IPS-18a (cell line): ENCODE data around the gene TEPSIN.

Experiments used
- H3K27ac ChIP-seq: one replicate; pipeline ENCODE4 v1.5.1; 2013; ENCODE audit warnings: low read length
- H3K27me3 ChIP-seq: one replicate; pipeline ENCODE4 v1.6.1; 2013; ENCODE audit warnings: mild to moderate bottlenecking, low read length; ENCODE audit not compliant: control insufficient read depth, insufficient read depth
- H3K36me3 ChIP-seq: one replicate; pipeline ENCODE4 v1.6.1; 2013; ENCODE audit warnings: low read depth, low read length; ENCODE audit not compliant: control insufficient read depth
- H3K4me1 ChIP-seq: one replicate; pipeline ENCODE4 v1.6.1; 2013; ENCODE audit warnings: low read depth, low read length; ENCODE audit not compliant: control insufficient read depth
- H3K4me3 ChIP-seq: one replicate; pipeline ENCODE4 v1.5.1; 2013; ENCODE audit warnings: low read length
- H3K9ac ChIP-seq: one replicate; pipeline ENCODE4 v1.6.1; 2013; ENCODE audit warnings: mild to moderate bottlenecking, low read length, moderate library complexity
- H3K9me3 ChIP-seq: one replicate; pipeline ENCODE4 v1.6.1; 2013; ENCODE audit warnings: low read depth, low read length; ENCODE audit not compliant: control insufficient read depth

The TEPSIN gene

DNA sequence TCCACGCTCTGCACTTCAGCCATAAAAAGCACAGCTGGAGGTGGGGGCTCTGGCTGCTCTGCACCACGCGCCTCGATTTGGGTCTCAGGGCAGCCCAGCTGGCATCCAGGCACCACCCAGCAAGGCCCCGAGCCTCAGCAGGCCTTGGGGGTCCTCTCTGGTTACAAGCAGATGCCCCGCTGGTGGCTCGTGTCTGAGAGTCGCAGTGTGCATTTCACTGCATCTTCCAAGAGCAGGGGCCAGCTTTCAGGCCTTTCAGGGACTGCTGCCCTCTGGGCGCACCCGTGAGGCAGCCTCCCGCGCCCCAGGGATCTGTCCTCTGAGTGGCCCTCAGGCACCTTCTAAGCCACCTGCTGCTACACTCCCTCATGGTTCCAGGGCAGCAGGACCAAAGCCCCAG lies 25.8 kb upstream of the TEPSIN start:
- no peaks in the 10 kb centered on the region for H3K4me1 ChIP-seq
- H3K9me3 ChIP-seq, result no peaks in the 10 kb centered on the region
- no peak overlapping the region for H3K9ac ChIP-seq
- peaks cover 5% of the 10 kb centered on the region for H3K36me3 ChIP-seq
- no peak overlapping the region for H3K27ac ChIP-seq
- no peak overlapping the region for H3K4me3 ChIP-seq
- H3K27me3 ChIP-seq, result no peaks in the 10 kb centered on the region

DNA sequence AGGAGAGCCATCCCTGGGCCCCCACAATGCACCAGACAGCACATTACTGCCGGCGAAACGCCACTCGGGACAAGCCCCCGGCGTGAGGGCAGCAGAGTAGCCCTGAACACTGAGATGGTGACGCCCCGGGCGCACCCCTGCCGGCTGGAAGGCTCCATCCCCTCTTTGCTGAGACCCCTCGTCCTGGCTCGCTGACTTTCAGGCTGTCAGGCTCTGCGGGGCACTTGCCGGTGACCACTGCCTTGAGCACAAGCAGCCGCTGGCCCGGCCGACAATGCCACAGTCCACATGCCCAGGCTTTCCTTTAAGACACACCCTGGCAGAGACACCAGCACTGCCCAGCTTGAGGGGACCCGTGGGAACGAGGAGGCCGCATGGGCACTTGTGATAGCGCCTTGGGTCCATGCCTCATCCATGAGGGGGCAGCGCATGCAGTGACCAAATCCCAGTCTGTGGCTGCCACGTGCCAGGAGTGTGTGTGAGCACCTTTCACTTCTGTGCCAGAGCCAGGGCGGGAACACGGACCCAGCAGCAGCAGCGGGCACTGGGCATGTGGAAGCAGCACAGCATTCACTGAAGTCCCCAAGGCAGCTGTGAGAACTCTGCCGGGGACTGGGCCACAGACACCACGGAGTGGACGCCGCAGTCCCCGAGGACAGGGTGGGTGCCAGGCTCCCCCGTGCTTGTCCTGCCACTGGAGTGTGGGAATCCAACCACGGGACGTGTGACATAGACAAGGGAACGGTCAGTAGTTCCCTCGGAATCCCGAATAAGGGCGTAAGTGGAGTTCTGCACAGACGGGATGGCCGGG lies 24.7 kb upstream of the TEPSIN start:
- H3K4me3 ChIP-seq, result no peak overlapping the region
- H3K9ac ChIP-seq, result no peak overlapping the region
- H3K36me3 ChIP-seq, result peaks cover 6% of the 10 kb centered on the region
- no peaks in the 10 kb centered on the region for H3K4me1 ChIP-seq
- no peaks in the 10 kb centered on the region for H3K27me3 ChIP-seq
- H3K9me3 ChIP-seq, result no peaks in the 10 kb centered on the region
- no peak overlapping the region for H3K27ac ChIP-seq

DNA sequence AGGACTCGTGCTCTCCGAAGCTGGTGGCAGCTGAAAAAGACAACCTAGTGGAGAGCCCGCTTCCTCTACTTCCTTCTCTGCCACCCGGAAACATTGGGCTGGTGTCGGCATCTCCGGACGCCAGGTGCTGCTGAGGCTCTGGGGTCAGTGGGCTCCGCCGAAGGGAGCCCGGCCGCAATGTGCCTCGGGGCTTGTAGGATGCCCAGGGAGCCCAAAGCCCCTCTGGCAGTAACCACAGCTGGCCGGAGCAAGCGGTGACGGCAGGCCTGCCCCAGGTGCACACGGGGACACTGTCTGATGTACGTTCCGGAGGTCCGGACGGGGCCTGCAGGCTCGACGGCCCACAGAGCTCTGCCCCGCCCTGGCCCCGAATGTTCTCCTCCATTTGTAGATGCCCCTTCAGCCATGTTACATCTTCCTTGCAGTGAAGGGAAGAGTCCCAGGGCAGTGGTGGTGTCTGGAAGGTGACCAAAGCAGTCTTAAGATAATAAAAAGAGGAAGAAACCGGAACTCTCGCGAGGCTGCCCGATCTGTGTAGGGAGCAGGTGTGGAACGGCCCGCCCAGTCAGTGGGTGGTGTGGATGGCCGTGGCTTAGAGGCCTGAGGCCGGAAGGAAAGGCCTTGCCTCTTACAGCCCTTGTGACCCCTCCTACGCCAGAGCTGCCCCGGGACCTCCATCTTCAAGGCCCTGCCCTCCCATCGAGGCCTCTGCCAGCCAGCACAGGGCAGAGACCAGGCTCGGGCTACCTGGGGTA lies 22.9 kb upstream of the TEPSIN start:
- Histone ChIP-seq H3K9me3 (no peaks in the 10 kb centered on the region), H3K4me3 (no peak overlapping the region), H3K9ac (no peak overlapping the region), H3K4me1 (no peaks in the 10 kb centered on the region), H3K36me3 (peaks cover 6% of the 10 kb centered on the region), H3K27me3 (no peaks in the 10 kb centered on the region), H3K27ac (no peak overlapping the region)

DNA sequence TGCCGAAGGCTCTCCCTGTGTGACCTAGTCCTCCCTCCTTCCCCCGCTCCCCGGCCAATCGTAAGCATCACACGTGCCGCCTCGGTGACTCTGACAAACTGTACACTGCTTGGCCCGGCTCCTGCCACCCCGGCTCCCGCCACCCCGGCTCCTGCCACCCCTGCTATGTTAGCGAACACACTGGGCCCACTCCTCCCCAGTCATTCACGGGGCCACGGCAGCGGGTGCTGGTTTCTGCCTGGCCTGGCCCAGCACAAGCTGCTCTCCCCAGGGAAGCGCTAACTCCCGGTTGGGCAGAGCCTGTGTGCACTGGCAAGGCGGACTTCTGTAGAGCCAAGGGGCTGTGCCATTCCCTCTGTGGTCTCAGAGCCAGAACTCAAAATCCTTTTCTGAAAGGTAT lies 22.2 kb upstream of the TEPSIN start:
- Histone ChIP-seq H3K36me3 (peaks cover 6% of the 10 kb centered on the region), H3K4me3 (no peak overlapping the region), H3K9ac (no peak overlapping the region), H3K27ac (no peak overlapping the region), H3K9me3 (no peaks in the 10 kb centered on the region), H3K27me3 (no peaks in the 10 kb centered on the region), H3K4me1 (no peaks in the 10 kb centered on the region)

DNA sequence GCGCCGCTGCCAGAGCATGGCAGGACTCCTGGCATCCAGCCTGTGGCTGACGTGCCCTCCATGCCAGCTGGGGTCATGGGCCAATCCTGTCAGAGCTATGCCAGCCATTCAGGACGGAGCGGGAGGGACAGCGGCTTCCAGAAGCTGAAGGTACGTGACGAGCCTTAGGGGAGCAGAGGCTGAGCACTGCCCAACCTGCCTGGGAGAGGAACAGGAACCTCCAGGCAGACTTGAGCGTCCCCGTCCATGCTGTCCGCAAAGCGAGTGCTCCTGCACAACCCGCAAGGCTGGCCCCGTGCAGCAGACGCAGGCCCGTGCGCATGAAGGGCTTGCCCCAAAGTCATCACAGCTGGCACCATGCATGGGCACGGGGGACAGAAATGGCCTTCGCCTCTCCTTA lies 21.8 kb upstream of the TEPSIN start:
- no peaks in the 10 kb centered on the region for H3K4me1 ChIP-seq
- no peaks in the 10 kb centered on the region for H3K9me3 ChIP-seq
- no peaks in the 10 kb centered on the region for H3K27me3 ChIP-seq
- H3K9ac ChIP-seq, result no peak overlapping the region
- no peak overlapping the region for H3K27ac ChIP-seq
- H3K4me3 ChIP-seq, result no peak overlapping the region
- H3K36me3 ChIP-seq, result peaks cover 6% of the 10 kb centered on the region

DNA sequence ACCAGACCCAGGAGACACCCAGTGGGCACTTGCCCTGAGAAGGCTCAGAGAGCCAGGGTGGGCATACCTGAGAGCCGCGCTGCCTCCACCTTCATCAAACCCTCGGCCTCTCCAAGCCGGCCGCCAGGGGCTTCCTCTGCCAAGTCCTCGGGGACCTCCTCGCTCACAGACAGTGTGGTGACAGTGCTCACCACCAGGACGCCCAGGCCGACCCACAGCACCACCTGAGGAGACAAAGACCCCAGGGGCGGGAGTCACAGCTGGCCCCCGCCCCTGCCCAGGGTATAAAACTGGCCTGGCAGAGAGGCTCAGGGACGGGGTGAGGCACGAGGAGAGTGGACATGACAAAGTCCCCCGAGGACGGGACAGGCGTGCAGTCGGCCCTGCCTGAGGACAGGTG lies 21.3 kb upstream of the TEPSIN start:
- Histone ChIP-seq H3K36me3 (peaks cover 6% of the 10 kb centered on the region), H3K9me3 (no peaks in the 10 kb centered on the region), H3K9ac (no peak overlapping the region), H3K27me3 (no peaks in the 10 kb centered on the region), H3K4me1 (no peaks in the 10 kb centered on the region), H3K27ac (no peak overlapping the region), H3K4me3 (no peak overlapping the region)

DNA sequence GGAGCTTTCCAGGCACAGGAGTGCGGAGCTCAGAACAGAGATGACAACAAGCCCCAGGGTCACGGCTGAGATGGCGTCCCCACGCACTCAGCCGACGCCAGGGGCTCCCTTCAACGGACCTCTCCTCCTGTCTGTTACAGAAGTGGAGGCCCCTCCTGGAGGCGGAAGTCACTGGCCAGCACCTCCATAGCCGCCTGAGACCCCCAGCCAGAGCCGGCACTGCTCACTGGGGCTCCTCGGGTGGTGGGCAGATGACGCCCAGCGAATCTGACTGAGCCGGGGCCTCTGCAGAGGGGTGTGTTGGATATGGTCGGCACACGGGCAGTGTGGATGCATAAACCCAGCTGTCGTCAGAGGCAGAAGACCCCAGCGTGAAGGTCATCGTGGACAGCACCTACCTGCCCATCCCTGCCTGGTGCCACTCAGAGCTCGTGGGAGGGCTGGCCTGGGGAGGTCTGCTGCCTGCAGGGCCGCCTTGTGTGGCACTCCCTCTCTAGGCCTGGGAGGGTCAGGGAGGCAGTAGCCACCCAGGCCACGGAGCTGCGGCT lies 20.3 kb upstream of the TEPSIN start:
- H3K27ac ChIP-seq, result no peak overlapping the region
- no peak overlapping the region for H3K4me3 ChIP-seq
- no peak overlapping the region for H3K9ac ChIP-seq
- H3K36me3 ChIP-seq, result peaks cover 6% of the 10 kb centered on the region
- no peaks in the 10 kb centered on the region for H3K9me3 ChIP-seq
- H3K4me1 ChIP-seq, result peaks cover 3% of the 10 kb centered on the region
- no peaks in the 10 kb centered on the region for H3K27me3 ChIP-seq

DNA sequence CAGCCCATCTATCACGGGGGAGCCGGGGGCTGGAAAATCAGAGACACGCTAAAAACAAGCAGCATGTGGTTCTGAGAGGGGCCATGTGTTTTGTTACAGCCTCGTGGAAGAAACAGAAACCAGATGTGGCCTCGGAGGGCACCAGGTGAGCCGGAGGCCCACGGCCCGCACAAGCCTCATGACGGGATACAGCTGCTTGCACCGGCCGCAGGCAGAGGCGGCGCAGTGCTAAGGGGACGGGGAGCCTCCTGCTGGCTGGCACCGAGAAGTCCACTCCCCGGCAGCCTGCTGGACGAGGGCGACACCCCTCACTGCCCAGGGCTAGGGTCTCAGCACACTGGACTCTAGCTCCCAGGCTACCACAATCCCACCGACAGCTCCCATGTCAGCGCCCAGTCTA lies 19.4 kb upstream of the TEPSIN start:
- H3K9ac ChIP-seq, result no peak overlapping the region
- peaks cover 3% of the 10 kb centered on the region for H3K4me1 ChIP-seq
- H3K36me3 ChIP-seq, result peaks cover 6% of the 10 kb centered on the region

DNA sequence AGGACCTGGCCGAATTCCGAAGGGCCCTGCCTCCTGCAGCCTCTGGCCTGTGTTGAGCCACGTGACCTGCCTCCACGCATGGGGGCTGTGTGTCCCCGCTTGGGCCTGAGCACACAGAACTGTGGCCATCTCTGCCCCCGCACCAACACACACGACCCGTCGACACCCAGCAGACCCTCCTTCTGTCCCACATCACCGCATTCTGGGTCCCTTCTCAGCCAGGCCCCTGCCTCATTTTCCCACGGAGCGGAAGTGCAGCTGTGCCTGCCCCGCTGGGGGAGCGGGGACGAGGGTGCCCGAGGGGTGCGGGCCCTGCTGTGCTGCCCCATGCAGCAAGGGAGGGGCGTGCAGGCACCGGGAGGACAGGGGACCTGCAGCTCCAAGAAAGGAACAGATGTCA lies 18.7 kb upstream of the TEPSIN start:
- Histone ChIP-seq H3K36me3 (peaks cover 6% of the 10 kb centered on the region), H3K9ac (no peak overlapping the region), H3K4me1 (peaks cover 3% of the 10 kb centered on the region), H3K27me3 (no peaks in the 10 kb centered on the region), H3K9me3 (no peaks in the 10 kb centered on the region), H3K4me3 (no peak overlapping the region), H3K27ac (no peak overlapping the region)

More for the DNA sequence above, 19.4 kb upstream of the TEPSIN start:
- no peaks in the 10 kb centered on the region for H3K27me3 ChIP-seq
- H3K4me3 ChIP-seq, result no peak overlapping the region
- H3K27ac ChIP-seq, result no peak overlapping the region
- H3K9me3 ChIP-seq, result no peaks in the 10 kb centered on the region

DNA sequence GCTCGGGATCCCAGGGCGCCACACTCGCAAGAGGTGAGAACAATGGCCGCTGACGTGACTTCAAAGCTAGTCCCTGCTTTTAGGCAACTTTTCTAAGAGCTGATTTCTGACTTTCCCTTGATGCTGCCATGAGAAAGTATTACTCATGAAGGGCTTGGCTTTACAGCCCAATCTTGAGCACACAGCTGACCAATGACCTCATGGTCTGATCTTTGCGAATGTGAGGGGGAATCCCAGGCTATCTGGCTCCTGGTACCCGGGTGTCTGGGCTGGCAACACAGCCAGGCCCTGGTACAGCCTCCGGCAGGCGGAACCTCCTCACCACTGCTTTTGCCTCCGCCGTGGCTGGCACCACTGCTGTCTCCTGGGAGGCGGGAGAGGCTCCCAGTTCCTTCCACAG lies 17.8 kb upstream of the TEPSIN start:
- H3K4me1 ChIP-seq, result peaks cover 3% of the 10 kb centered on the region
- no peak overlapping the region for H3K4me3 ChIP-seq
- H3K27ac ChIP-seq, result no peak overlapping the region
- no peaks in the 10 kb centered on the region for H3K9me3 ChIP-seq
- peaks cover 6% of the 10 kb centered on the region for H3K36me3 ChIP-seq
- no peaks in the 10 kb centered on the region for H3K27me3 ChIP-seq
- H3K9ac ChIP-seq, result no peak overlapping the region

DNA sequence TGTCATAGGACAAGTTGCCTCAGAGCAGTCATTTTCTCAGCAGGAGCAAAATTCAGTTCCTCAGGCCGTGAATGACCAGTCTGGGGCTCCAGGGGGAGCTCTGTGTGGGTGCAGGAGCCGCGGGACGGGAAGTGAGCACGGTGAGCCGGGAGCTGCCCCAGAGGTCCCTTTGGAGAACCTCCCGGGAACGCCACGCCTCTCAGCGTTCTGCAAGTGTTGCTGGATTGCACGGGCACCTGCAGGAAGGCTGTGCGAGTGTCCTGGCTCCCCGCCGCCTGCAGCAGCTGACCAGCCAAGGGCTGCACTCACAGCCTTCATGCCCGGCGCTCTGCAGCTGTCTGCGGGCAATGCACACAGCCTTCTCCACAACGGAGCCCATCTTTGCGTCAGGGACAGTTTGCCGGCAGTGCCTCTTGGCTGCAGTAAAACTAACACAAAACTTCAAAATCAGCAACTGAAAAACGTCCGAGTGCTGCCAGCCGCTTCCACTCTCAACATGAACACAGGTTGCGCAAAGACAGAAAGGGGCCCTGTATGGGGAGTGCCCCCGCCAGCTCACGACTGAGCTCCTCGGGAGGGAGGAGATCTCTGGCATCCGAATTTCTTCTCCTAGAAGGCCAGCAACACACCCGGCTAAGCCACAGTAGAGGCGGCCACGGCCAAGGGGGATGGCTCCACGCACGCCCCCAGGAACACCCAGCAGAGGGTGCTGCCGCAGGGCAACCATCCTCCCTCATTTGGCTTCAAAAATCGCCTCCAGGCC lies 16.3 kb upstream of the TEPSIN start:
- peaks cover 4% of the 10 kb centered on the region for H3K36me3 ChIP-seq
- H3K4me1 ChIP-seq, result peaks cover 3% of the 10 kb centered on the region
- no peak overlapping the region for H3K4me3 ChIP-seq
- no peaks in the 10 kb centered on the region for H3K9me3 ChIP-seq
- H3K27me3 ChIP-seq, result no peaks in the 10 kb centered on the region
- no peak overlapping the region for H3K9ac ChIP-seq
- no peak overlapping the region for H3K27ac ChIP-seq
